Measurements from ENCODE around the gene CGA.

CGA gene

DNA sequence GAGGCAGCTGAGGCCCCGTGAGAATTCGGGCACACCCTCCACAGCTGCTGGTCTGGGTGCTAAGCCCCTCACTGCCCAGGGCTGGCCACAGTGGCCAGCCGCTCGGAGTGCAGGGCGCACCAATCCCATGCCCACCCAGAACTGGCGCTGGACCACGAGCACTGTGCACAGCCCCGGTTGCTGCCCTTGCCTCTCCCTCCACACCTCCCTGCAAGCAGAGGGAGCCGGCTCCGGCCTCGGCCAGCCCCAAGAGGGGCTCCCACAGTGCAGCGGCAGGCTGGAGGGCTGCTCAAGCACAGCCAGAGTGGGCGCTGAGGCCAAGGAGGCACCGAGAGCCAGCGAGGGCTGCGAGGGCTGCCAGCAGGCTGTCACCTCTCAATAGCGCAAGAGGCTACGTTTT is 35.0 kb downstream of the CGA start:
- DNase-seq (ENCODE audit: low read depth), result no peak
- TF ChIP-seq, protein P1, sequence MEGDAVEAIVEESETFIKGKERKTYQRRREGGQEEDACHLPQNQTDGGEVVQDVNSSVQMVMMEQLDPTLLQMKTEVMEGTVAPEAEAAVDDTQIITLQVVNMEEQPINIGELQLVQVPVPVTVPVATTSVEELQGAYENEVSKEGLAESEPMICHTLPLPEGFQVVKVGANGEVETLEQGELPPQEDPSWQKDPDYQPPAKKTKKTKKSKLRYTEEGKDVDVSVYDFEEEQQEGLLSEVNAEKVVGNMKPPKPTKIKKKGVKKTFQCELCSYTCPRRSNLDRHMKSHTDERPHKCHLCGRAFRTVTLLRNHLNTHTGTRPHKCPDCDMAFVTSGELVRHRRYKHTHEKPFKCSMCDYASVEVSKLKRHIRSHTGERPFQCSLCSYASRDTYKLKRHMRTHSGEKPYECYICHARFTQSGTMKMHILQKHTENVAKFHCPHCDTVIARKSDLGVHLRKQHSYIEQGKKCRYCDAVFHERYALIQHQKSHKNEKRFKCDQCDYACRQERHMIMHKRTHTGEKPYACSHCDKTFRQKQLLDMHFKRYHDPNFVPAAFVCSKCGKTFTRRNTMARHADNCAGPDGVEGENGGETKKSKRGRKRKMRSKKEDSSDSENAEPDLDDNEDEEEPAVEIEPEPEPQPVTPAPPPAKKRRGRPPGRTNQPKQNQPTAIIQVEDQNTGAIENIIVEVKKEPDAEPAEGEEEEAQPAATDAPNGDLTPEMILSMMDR (IDR thresholded peaks at IDR 0.05; ENCODE audit: low read depth, low read length, missing control alignments), result no peak

DNA sequence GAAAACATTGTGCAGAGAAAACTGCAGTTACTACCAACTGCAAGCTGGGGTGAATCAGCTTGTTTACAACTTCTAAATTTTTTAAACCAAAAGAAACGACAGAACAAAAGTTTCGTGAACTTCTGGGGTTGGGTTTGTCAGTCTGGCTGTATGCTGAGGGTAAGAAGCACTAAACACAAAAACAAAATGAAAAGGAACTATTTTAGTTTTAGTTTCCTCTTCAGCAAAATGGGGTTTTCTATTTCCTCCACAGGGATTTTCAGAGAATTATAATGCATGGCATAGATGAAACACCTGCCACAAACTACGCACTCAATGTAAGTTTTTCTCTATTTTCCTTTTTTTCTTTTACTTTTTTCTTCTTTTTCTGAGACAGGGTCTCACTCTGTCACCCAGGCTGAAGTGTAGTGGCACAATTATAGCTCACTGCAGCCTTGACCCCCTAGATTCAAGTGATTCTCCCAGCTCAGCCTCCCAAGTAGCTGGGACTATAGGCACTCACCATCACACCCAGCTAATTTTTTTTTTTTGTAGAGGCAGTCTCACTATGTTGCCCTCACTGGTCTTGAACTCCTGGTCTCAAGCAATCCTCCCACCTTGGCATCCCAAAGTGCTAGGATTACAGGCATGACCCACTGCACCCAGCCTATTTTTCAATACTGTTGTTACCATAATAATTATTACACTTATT is 40.6 kb downstream of the CGA start:
- TF ChIP-seq, protein P1 (IDR thresholded peaks at IDR 0.05; ENCODE audit: low read depth, low read length, missing control alignments), result no peak
- DNase-seq (ENCODE audit: low read depth), result no peak
- H3K4me3 ChIP-seq (ENCODE audit: low read depth, low read length), result no peak overlapping the region

More for the DNA sequence above, 35.0 kb downstream of the CGA start:
- H3K4me3 ChIP-seq (ENCODE audit: low read depth, low read length), result no peak overlapping the region

DNA sequence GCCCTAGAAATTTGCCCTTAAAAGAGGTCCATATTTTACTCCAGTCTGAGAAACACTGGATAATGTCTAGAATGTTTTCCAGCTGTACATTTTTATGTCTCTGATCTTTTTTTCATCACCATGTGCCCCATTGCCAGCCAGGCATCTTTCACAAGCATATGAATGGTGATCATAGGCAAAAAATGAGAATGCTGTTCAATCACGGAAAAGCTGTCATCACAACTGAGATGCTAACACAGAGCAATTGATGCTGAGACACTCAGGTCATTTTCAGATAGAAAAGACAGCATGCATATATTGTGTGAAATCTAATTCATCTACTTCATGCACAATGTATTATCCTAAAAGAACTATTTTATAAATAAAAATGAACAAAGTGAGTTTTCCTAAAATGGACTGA is 41.6 kb downstream of the CGA start:
- no peak overlapping the region for H3K4me3 ChIP-seq (ENCODE audit: low read depth, low read length)
- TF ChIP-seq, protein P1 (IDR thresholded peaks at IDR 0.05; ENCODE audit: low read depth, low read length, missing control alignments), result no peak
- DNase-seq (ENCODE audit: low read depth), result no peak

DNA sequence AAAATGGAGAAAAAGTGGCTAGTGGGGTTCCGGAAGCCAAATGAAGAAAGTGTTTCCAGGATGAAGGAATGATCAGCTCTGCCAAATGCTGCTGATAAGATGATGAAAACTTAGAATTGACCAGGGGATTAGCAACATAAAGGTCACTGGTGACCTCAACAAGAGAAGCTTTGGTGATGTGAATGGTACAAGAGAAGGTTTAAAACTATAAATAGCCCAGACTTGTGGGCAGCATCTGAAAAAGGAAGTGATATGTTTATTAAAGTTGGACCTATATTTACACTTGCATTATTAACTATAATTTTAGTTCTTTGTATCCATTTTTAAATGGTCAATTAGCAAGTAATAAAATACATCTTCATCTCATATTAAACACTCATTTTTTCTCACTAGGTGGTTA is 45.1 kb downstream of the CGA start:
- TF ChIP-seq, protein P1 (IDR thresholded peaks at IDR 0.05; ENCODE audit: low read depth, low read length, missing control alignments), result no peak
- no peak overlapping the region for H3K4me3 ChIP-seq (ENCODE audit: low read depth, low read length)
- DNase-seq (ENCODE audit: low read depth), result no peak

DNA sequence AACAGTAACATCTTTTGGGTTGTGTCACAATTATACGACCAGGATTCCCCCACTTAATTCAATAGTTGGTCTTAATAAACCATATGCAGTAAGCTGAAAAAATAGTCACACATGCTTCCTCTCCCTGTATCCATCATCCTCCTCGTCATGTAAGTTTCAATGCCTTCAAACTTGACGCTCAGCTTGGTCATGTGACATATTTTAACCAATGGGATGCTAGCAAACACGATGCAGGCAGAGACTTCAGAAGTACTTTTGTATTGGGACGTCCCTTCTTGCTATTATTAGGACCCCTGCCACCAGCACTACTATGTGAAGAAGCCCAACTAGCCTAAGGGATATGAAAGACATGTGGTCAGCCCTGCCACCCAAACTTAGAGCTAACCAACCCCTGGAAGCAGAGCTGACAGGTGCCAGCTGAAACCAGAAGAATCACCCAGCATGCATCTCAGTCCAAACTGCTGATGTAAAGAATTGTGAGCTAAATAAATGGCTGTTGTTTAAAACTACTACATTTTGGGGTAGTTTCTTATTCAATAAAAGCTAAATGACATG is 49.3 kb downstream of the CGA start:
- no peak for DNase-seq (ENCODE audit: low read depth)
- no peak overlapping the region for H3K4me3 ChIP-seq (ENCODE audit: low read depth, low read length)
- TF ChIP-seq, protein P1 (IDR thresholded peaks at IDR 0.05; ENCODE audit: low read depth, low read length, missing control alignments), result no peak

DNA sequence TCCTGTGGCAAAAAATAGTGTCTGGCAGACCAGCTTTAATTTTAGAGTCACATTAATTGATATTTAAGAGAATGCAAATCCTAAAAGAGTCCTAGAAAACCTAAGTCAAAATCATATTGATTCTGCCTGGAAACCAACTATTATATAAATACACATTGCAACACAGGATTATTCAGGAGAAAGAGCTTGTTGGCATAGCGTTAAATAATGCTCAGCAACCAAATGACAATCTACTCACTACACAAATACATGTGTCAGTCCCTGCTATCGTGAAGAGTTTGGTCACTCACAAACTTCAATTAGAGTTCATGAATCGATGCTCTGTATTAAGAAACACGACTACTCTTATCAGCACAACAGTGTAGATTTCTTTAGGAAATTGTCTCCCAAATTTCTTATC is 54.2 kb downstream of the CGA start:
- TF ChIP-seq, protein P1 (IDR thresholded peaks at IDR 0.05; ENCODE audit: low read depth, low read length, missing control alignments), result no peak
- H3K4me3 ChIP-seq (ENCODE audit: low read depth, low read length), result no peak overlapping the region
- DNase-seq (ENCODE audit: low read depth), result no peak

Measured in GM12864 (cell line).